T-helper 1 cell treated with Interleukin-12 subunit alpha and Interleukin-12 subunit beta and Interleukin-4 antibody, amounts not matched to agents 30 μg/mL and 1 μg/mL, for 36 hours (primary cell): ENCODE data around the gene KLF2.

Source experiments
- H3K27ac Mint-ChIP-seq: one replicate; pipeline ENCODE4 v1.8.0; 2021; ENCODE audit warnings: mild to moderate bottlenecking, mixed read lengths
- H3K27me3 Mint-ChIP-seq: one replicate; pipeline ENCODE4 v1.8.0; 2021; ENCODE audit warnings: low read depth, mixed read lengths
- H3K36me3 Mint-ChIP-seq: one replicate; pipeline ENCODE4 v1.8.0; 2021; ENCODE audit warnings: low read depth, mixed read lengths
- H3K4me1 Mint-ChIP-seq: one replicate; pipeline ENCODE4 v1.8.0; 2021; ENCODE audit warnings: low read depth, mixed read lengths
- H3K4me3 Mint-ChIP-seq: one replicate; pipeline ENCODE4 v1.8.0; 2021; ENCODE audit warnings: mild to moderate bottlenecking, moderate library complexity, mixed read lengths
- H3K9me3 Mint-ChIP-seq: one replicate; pipeline ENCODE4 v1.8.0; 2021; ENCODE audit warnings: mixed read lengths

Gene KLF2

DNA sequence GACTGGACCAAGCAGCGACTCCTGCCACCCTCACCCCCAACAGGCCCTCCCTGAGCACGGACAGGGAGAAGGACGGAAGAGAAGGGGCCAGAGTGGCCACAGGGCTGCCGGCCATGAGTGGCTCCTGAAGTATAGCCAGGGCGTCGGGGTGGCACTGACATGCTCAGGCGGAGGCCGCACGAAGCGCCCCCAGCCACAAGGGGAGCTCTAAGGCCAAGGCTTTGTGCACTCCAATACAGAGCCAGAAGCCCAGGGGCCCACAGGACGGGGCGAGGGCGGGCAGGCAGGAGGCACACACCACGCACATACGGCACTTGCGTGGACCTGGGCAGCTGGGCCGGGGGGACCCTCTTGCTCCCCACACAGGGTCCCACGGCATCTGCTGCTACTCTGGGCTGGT, 52.0 kb downstream of the KLF2 start:
- H3K27me3 Mint-ChIP-seq = no peaks in the 10 kb centered on the region
- H3K27ac Mint-ChIP-seq = no peak overlapping the region
- no peak overlapping the region for H3K4me3 Mint-ChIP-seq
- peaks cover 59% of the 10 kb centered on the region for H3K4me1 Mint-ChIP-seq
- no peaks in the 10 kb centered on the region for H3K9me3 Mint-ChIP-seq
- H3K36me3 Mint-ChIP-seq = peaks cover 45% of the 10 kb centered on the region

DNA sequence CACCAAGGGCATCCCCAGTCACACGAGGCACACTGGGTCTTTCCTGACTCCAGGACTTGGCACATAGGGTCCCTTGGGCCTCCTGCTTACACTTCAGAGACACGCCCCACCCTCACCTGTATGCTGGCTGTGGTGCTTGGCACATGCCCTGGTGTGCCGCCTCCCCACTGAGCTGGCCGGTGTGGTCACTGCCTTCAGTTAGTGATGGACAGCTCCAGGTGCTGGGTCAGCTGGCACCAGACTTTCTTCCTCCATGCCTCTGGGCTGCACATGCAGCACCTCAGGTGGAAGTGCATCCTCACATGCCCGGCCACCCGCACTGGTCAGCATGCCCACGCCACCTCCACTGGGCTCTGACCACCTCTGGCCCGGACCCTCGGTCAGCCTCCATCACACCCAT, 52.9 kb downstream of the KLF2 start:
- peaks cover 56% of the 10 kb centered on the region for H3K4me1 Mint-ChIP-seq
- no peak overlapping the region for H3K4me3 Mint-ChIP-seq

More for the DNA sequence above, 52.9 kb downstream of the KLF2 start:
- peaks cover 48% of the 10 kb centered on the region for H3K36me3 Mint-ChIP-seq
- peak overlapping the region; percentile 31 for H3K27ac Mint-ChIP-seq
- H3K9me3 Mint-ChIP-seq = no peaks in the 10 kb centered on the region
- no peaks in the 10 kb centered on the region for H3K27me3 Mint-ChIP-seq
